HepG2 (cell line): ENCODE data around the gene PTGES3. TPM values are rescaled to one million over a fixed set of nuclear protein-coding genes. Genes with fewer than 3 reads are reported as not detected.
A peak's percentile ranks its signal among the peaks of the same experiment; 100 is the strongest.

Experiments
- BCLAF1 ChIP-seq: fragments of 450-650 bp; IDR thresholded peaks from 2 replicates; pipeline ENCODE4 v1.6.1; 2017; ENCODE audit warnings: mild to moderate bottlenecking
- GRHL1 ChIP-seq: sonication (generic); formaldehyde crosslinking; conservative IDR thresholded peaks from 2 replicates; pipeline ENCODE4 v1.8.0; 2022; ENCODE audit warnings: missing genetic modification reagents
- HNF1A ChIP-seq, 2 experiments: sonication (generic) in 1 of 2; formaldehyde crosslinking in 1 of 2; IDR thresholded peaks; 2 replicates each; pipeline versions ENCODE4 v1.4.0 to v1.6.1; 2016 to 2020; ENCODE audit warnings: borderline replicate concordance in 1 of 2, low read depth in 1 of 2, mild to moderate bottlenecking in 1 of 2, missing genetic modification reagents in 1 of 2
- HOMEZ ChIP-seq: IDR thresholded peaks from 2 replicates; pipeline ENCODE4 v1.6.1; 2016; ENCODE audit warnings: low read depth
- MIER2 ChIP-seq: IDR thresholded peaks from 2 replicates; pipeline ENCODE4 v1.6.1; 2016; ENCODE audit warnings: missing biosample characterization, missing genetic modification reagents
- PRMT3 ChIP-seq: sonication (generic); formaldehyde crosslinking; IDR thresholded peaks from 2 replicates; pipeline ENCODE4 v1.8.1; 2022; ENCODE audit warnings: low read depth, mild to moderate bottlenecking, moderate library complexity, missing genetic modification reagents, borderline replicate concordance
- TRIM24 ChIP-seq: sonication (generic); formaldehyde crosslinking; IDR thresholded peaks from 2 replicates; pipeline ENCODE4 v1.8.0; 2022; ENCODE audit warnings: mild to moderate bottlenecking, missing genetic modification reagents
- USF2 ChIP-seq, 2 experiments: sonication (generic) in 1 of 2; formaldehyde crosslinking in 1 of 2; IDR thresholded peaks; 2 replicates each; pipeline versions ENCODE4 v1.5.1 to v1.6.1; 2011 to 2020; ENCODE audit warnings: borderline replicate concordance in 1 of 2, low read depth in 1 of 2, low read length in 1 of 2, mild to moderate bottlenecking in 1 of 2, missing genetic modification reagents in 1 of 2, moderate library complexity in 1 of 2
- ZKSCAN5 ChIP-seq: sonication (generic); formaldehyde crosslinking; IDR thresholded peaks from 2 replicates; pipeline ENCODE4 v1.5.1; 2020; ENCODE audit warnings: mild to moderate bottlenecking, missing genetic modification reagents
- ZNF747 ChIP-seq: sonication (generic); formaldehyde crosslinking; IDR thresholded peaks from 2 replicates; pipeline ENCODE4 v1.8.1; 2023; ENCODE audit warnings: missing genetic modification reagents, mild to moderate bottlenecking, borderline replicate concordance
- ZSCAN31 ChIP-seq: sonication (generic); formaldehyde crosslinking; IDR thresholded peaks from 2 replicates; pipeline ENCODE4 v1.5.0; 2020; ENCODE audit warnings: low read depth, mild to moderate bottlenecking, missing genetic modification reagents
- polyA plus RNA-seq, 8 experiments: library from polyadenylated mRNA; depleted of rRNA in 3 of 8; stranded (reverse) in 7 of 8; unstranded in 1 of 8; fragments of >200 nt; fragmentation: Illumina TruSeq in 4 of 8; extraction: Trizol in 4 of 8; gene quantifications; 2 replicates each; pipeline versions ENCODE4 v1.2.1 to v1.2.3, GENCODE V29; 2011 to 2016; ENCODE audit warnings: low read depth in 4 of 8, missing spikeins in 1 of 8, mixed read lengths in 1 of 8; ENCODE audit not compliant: insufficient read depth in 1 of 8
- total RNA-seq, 5 experiments: library from RNA; depleted of rRNA; stranded (reverse); fragments of >200 nt; fragmentation: Illumina TruSeq; extraction: Trizol; gene quantifications; 2 replicates each; pipeline ENCODE4 v1.2.3, GENCODE V29; 2016; ENCODE audit warnings: low read depth in 1 of 5

Gene PTGES3
- total and polyA plus RNA-seq, 2 of the 13 experiments (the other 11 are each of a cell fraction or from before 2014, with no cell fraction given), result 54.4 to 159 TPM

GRCh38 chr12:56724972-56725722, 37.1 kb upstream of the PTGES3 start, which contains the start of gene NACA (continued):
- 0 out of 2 replicates have a peak, but pooled peaks have one; percentile 12 for TF ChIP-seq USF2 (IDR thresholded peaks at IDR 0.05; ENCODE audit: low read depth, low read length)
- no peak for TF ChIP-seq USF2 (CRISPR knock-in tag; IDR thresholded peaks at IDR 0.05; ENCODE audit: borderline replicate concordance)
- peak; percentile 36; the same call in 1 of the 2 replicates for TF ChIP-seq HOMEZ
- no peak for TF ChIP-seq GRHL1 (CRISPR knock-in tag)
- no peak for TF ChIP-seq PRMT3
- TF ChIP-seq ZNF747 (CRISPR knock-in tag), result peak; percentile 85; the same call in 1 of the 2 replicates
- TF ChIP-seq HNF1A (IDR thresholded peaks at IDR 0.05; ENCODE audit: low read depth), result no peak
- peak; percentile 78; the same call in 1 of the 2 replicates for TF ChIP-seq HNF1A (CRISPR knock-in tag; IDR thresholded peaks at IDR 0.05; ENCODE audit: borderline replicate concordance)
- TF ChIP-seq TRIM24 (CRISPR knock-in tag), result no peak
- TF ChIP-seq ZSCAN31 (CRISPR knock-in tag), result peak; percentile 81; the same call in 1 of the 2 replicates
- 0 out of 2 replicates have a peak, but pooled peaks have one; percentile 23 for TF ChIP-seq MIER2 (CRISPR knock-in tag)
- TF ChIP-seq BCLAF1, result no peak
- TF ChIP-seq ZKSCAN5 (CRISPR knock-in tag), result no peak
